ENCODE measurements around the gene RTN4R.

RTN4R gene

GRCh38 chr22:20203552-20204201, 64.4 kb downstream of the RTN4R start:
- peaks cover 9% of the 10 kb centered on the region for H3K79me2 ChIP-seq (ENCODE audit: control insufficient read depth, low read length)
- no peak for TF ChIP-seq EZH2phosphoT487 (IDR thresholded peaks at IDR 0.05; ENCODE audit: borderline replicate concordance, low read length)
- TF ChIP-seq, protein P1, sequence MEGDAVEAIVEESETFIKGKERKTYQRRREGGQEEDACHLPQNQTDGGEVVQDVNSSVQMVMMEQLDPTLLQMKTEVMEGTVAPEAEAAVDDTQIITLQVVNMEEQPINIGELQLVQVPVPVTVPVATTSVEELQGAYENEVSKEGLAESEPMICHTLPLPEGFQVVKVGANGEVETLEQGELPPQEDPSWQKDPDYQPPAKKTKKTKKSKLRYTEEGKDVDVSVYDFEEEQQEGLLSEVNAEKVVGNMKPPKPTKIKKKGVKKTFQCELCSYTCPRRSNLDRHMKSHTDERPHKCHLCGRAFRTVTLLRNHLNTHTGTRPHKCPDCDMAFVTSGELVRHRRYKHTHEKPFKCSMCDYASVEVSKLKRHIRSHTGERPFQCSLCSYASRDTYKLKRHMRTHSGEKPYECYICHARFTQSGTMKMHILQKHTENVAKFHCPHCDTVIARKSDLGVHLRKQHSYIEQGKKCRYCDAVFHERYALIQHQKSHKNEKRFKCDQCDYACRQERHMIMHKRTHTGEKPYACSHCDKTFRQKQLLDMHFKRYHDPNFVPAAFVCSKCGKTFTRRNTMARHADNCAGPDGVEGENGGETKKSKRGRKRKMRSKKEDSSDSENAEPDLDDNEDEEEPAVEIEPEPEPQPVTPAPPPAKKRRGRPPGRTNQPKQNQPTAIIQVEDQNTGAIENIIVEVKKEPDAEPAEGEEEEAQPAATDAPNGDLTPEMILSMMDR (IDR thresholded peaks at IDR 0.05; ENCODE audit: low read depth, low read length, poor library complexity, severe bottlenecking), result no peak
- H3K4me1 ChIP-seq (ENCODE audit: control insufficient read depth, low read length), result peaks cover 14% of the 10 kb centered on the region
- H3K9me3 ChIP-seq (ENCODE audit: control insufficient read depth, insufficient read depth, low read length), result no peaks in the 10 kb centered on the region
- no peak overlapping the region for H3K27ac ChIP-seq (ENCODE audit: low read depth, low read length)
- no peak overlapping the region for H3K4me3 ChIP-seq (ENCODE audit: low read length)
- no peaks in the 10 kb centered on the region; the same call in 1 of the 2 replicates for H3K27me3 ChIP-seq (ENCODE audit: control insufficient read depth, low read length)
- H3K9me2 ChIP-seq (replicated peaks; ENCODE audit: control insufficient read depth, low read length), result no peaks in the 10 kb centered on the region
- H3F3A ChIP-seq (ENCODE audit: control insufficient read depth, insufficient read depth), result no peaks in the 10 kb centered on the region
- no peaks in the 10 kb centered on the region for H3K36me3 ChIP-seq (ENCODE audit: control insufficient read depth, low read length)
- no peak overlapping the region for H3K4me2 ChIP-seq (ENCODE audit: low read length)
- no peaks in the 10 kb centered on the region for H4K20me1 ChIP-seq (ENCODE audit: control insufficient read depth, insufficient read depth, low read depth, low read length)

GRCh38 chr22:20203142-20203551, 65.0 kb downstream of the RTN4R start:
- no peak overlapping the region for H3K4me3 ChIP-seq (ENCODE audit: low read length)
- H3K36me3 ChIP-seq (ENCODE audit: control insufficient read depth, low read length), result no peaks in the 10 kb centered on the region
- H3F3A ChIP-seq (ENCODE audit: control insufficient read depth, insufficient read depth), result no peaks in the 10 kb centered on the region
- H3K27ac ChIP-seq (ENCODE audit: low read depth, low read length), result no peak overlapping the region
- no peaks in the 10 kb centered on the region; the same call in 1 of the 2 replicates for H3K27me3 ChIP-seq (ENCODE audit: control insufficient read depth, low read length)
- no peaks in the 10 kb centered on the region for H3K9me3 ChIP-seq (ENCODE audit: control insufficient read depth, insufficient read depth, low read length)
- no peaks in the 10 kb centered on the region for H3K9me2 ChIP-seq (replicated peaks; ENCODE audit: control insufficient read depth, low read length)
- H3K4me1 ChIP-seq (ENCODE audit: control insufficient read depth, low read length), result peaks cover 14% of the 10 kb centered on the region
- TF ChIP-seq EZH2phosphoT487 (IDR thresholded peaks at IDR 0.05; ENCODE audit: borderline replicate concordance, low read length), result no peak
- TF ChIP-seq, protein P1 (IDR thresholded peaks at IDR 0.05; ENCODE audit: low read depth, low read length, poor library complexity, severe bottlenecking), result no peak
- H3K4me2 ChIP-seq (ENCODE audit: low read length), result no peak overlapping the region
- no peaks in the 10 kb centered on the region for H4K20me1 ChIP-seq (ENCODE audit: control insufficient read depth, insufficient read depth, low read depth, low read length)
- peaks cover 9% of the 10 kb centered on the region for H3K79me2 ChIP-seq (ENCODE audit: control insufficient read depth, low read length)

DNA sequence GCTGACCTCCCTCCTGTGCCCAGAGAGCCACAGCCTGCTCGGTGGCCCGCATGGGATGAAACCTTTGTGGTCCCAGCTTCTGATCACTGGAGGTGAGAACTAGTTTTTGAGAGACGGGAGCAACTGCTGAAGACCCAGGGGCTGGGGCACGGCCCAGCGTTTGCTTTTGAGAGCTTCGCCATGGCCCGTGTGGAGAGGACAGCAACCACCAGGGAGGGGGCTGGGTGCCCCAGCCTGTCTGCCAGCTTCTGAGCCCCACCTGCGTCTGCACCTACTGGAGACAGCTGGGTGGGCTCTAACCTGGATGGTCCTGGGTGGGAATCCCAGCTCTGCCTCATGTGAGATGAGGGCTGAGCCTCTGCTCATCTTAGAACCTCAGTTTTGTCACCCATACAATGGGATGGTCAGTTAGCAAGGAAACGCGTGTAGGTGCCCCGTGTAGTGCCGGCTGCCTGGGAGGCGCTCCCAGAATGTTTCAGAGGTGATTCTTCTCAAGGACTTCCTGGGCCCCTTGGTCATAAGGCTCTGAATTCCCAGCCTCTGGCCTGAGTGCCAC, 66.2 kb downstream of the RTN4R start:
- Histone ChIP-seq H4K20me1 (ENCODE audit: control insufficient read depth, insufficient read depth, low read depth, low read length) (no peaks in the 10 kb centered on the region), H3K79me2 (ENCODE audit: control insufficient read depth, low read length) (peaks cover 5% of the 10 kb centered on the region), H3K9me2 (replicated peaks; ENCODE audit: control insufficient read depth, low read length) (no peaks in the 10 kb centered on the region), H3K27me3 (ENCODE audit: control insufficient read depth, low read length) (no peaks in the 10 kb centered on the region; the same call in 1 of the 2 replicates), H3K4me1 (ENCODE audit: control insufficient read depth, low read length) (peaks cover 10% of the 10 kb centered on the region), H3K4me3 (ENCODE audit: low read length) (no peak overlapping the region), H3K27ac (ENCODE audit: low read depth, low read length) (no peak overlapping the region), H3F3A (ENCODE audit: control insufficient read depth, insufficient read depth) (no peaks in the 10 kb centered on the region), H3K9me3 (ENCODE audit: control insufficient read depth, insufficient read depth, low read length) (no peaks in the 10 kb centered on the region), H3K4me2 (ENCODE audit: low read length) (no peak overlapping the region), H3K36me3 (ENCODE audit: control insufficient read depth, low read length) (no peaks in the 10 kb centered on the region)
- no peak for TF ChIP-seq EZH2phosphoT487 (IDR thresholded peaks at IDR 0.05; ENCODE audit: borderline replicate concordance, low read length)
- TF ChIP-seq, protein P1 (IDR thresholded peaks at IDR 0.05; ENCODE audit: low read depth, low read length, poor library complexity, severe bottlenecking), result no peak

Data from DOHH2 (cell line).